Measurements from ENCODE around the gene CLCN7. TPM values are rescaled to one million over a fixed set of nuclear protein-coding genes. Genes with fewer than 3 reads are reported as not detected.

CLCN7 gene
- total RNA-seq, 1 experiment from 2014 or later = 64.0 TPM

DNA sequence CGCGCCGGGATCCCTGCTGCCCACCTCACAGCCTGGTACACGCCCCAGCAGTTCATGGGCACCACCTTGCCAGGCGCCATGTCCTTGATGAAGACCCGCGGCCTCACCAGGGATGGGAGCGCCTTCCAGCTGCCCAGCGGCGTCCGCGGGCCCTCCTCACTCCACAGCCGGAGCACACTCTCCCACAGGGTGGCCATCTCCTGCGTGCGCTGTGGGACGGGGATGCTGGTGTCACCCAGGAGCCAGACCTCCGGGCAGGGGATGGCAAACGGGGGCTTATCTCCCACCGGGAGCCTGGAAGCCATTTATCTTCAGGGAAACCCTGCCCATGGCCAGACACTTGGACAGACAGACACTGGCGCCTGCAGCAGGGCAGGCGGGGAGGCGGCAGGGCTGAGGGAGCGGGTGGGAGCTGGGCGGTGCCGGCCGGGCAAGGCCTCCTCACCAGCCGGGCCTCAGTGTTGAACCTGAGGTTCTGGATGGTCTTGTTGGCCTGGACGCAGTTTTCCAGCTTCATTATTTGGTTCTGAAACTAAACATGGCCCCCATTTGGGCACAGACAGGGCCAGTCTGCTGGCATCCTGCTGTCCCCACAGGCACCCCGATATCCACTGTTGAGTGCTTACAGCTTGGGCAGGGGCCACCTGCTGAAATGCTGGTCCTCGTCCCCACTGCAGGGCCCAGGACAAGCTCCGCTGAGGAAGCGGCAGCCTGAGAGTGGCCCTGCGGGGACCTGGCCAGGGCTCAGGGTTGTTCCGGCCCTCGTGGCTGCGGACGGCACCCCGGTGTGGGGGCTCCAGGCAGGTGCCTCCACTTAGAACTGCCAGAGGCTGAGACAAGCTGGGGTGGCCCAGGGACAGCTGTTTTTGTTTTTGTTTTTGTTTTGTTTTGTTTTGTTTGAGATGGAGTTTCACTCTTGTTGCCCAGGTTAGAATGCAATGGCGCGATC lies 39.9 kb downstream of the CLCN7 start:
- Histone ChIP-seq H3K9ac (ENCODE audit: low read length) (no peak overlapping the region), H3K27ac (ENCODE audit: low read depth, low read length) (no peak overlapping the region), H3K79me2 (ENCODE audit: insufficient read depth, low read length) (no peaks in the 10 kb centered on the region), H4K20me1 (ENCODE audit: insufficient read depth) (no peaks in the 10 kb centered on the region), H3K4me1 (ENCODE audit: control insufficient read depth in 1 of 2, insufficient read depth in 2 of 2, low read length in 2 of 2) (no peaks in the 10 kb centered on the region), H3K9me3 (ENCODE audit: control insufficient read depth in 1 of 2, insufficient read depth in 1 of 2, low read depth in 1 of 2, low read length in 2 of 2) (no peaks in the 10 kb centered on the region), H3K4me3 (replicated peaks in 1 of 2; ENCODE audit: low read depth in 1 of 2, low read length in 2 of 2) (no peak overlapping the region), H3K36me3 (ENCODE audit: control insufficient read depth in 1 of 2, insufficient read depth in 2 of 2, low read length in 2 of 2) (no peaks in the 10 kb centered on the region), H3K27me3 (ENCODE audit: insufficient read depth, low read length) (no peaks in the 10 kb centered on the region), H2AFZ (ENCODE audit: low read depth, low read length, poor library complexity, severe bottlenecking) (no peak overlapping the region), H3K9me2 (ENCODE audit: insufficient read depth) (no peaks in the 10 kb centered on the region), H3K4me2 (ENCODE audit: low read length) (no peak overlapping the region)
- BruUV-seq (replicated peaks) = no TSS peak
- ChIA-PET RAD21 (ENCODE audit: low non-redundant PET in 1 of 2, low total read pairs in 2 of 2, uncharacterized antibody in 2 of 2, unreplicated experiment in 2 of 2) (no interaction called here), CTCF (no interaction called here), POLR2A (no interaction called here)
- no peak for DNase-seq (ENCODE audit: low read depth, low spot score)
- no peak for ATAC-seq
- TF ChIP-seq, protein P1, sequence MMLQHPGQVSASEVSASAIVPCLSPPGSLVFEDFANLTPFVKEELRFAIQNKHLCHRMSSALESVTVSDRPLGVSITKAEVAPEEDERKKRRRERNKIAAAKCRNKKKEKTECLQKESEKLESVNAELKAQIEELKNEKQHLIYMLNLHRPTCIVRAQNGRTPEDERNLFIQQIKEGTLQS (IDR thresholded peaks at IDR 0.05) = no peak
- TF ChIP-seq POLR2AphosphoS5 (IDR thresholded peaks at IDR 0.05; ENCODE audit: low read depth, low read length) = no peak
- no peak for TF ChIP-seq CEBPB (IDR thresholded peaks at IDR 0.05; ENCODE audit: low read depth)
- no peak for TF ChIP-seq POLR2A (IDR thresholded peaks at IDR 0.05; ENCODE audit: borderline replicate concordance, extremely low read depth, insufficient read depth, insufficient read length)
- TF ChIP-seq TCF7L2 (IDR thresholded peaks at IDR 0.05; ENCODE audit: borderline replicate concordance, extremely low read depth, insufficient read depth, insufficient read length) = no peak
- TF ChIP-seq JUND (IDR thresholded peaks at IDR 0.05) = no peak
- no peak for TF ChIP-seq ZFX (IDR thresholded peaks at IDR 0.05)
- no peak for TF ChIP-seq RAD21 (IDR thresholded peaks at IDR 0.05; ENCODE audit: low read depth)
- no peak for TF ChIP-seq CBX3 (IDR thresholded peaks at IDR 0.05; ENCODE audit: low read depth)
- no peak for TF ChIP-seq SP1 (IDR thresholded peaks at IDR 0.05; ENCODE audit: low read depth)
- no peak for TF ChIP-seq SIN3A (IDR thresholded peaks at IDR 0.05; ENCODE audit: low read depth)
- no peak for TF ChIP-seq SRF (IDR thresholded peaks at IDR 0.05; ENCODE audit: low read depth)
- no peak for TF ChIP-seq CTCF (IDR thresholded peaks at IDR 0.05 in 2 of 3, conservative IDR thresholded peaks at IDR 0.05 in 1 of 3; ENCODE audit: borderline replicate concordance in 1 of 3, insufficient read depth in 1 of 3, low read depth in 2 of 3, low read length in 2 of 3)
- no peak for TF ChIP-seq ZNF274 (IDR thresholded peaks at IDR 0.05; ENCODE audit: low read depth, low read length)
- no peak for TF ChIP-seq YY1 (IDR thresholded peaks at IDR 0.05; ENCODE audit: extremely low read depth, insufficient replicate concordance, low read depth, low read length)
- no peak for TF ChIP-seq EZH2phosphoT487 (IDR thresholded peaks at IDR 0.05; ENCODE audit: borderline replicate concordance)
- no peak for TF ChIP-seq EGR1 (IDR thresholded peaks at IDR 0.05; ENCODE audit: low read depth)
- no peak for TF ChIP-seq REST (IDR thresholded peaks at IDR 0.05; ENCODE audit: low read depth)
- TF ChIP-seq, protein P2, sequence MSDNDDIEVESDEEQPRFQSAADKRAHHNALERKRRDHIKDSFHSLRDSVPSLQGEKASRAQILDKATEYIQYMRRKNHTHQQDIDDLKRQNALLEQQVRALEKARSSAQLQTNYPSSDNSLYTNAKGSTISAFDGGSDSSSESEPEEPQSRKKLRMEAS (IDR thresholded peaks at IDR 0.05) = no peak
- intact Hi-C loops (cut with micrococcal nuclease) = no loop called here
